Fibroblast of upper back skin (primary cell): Measurements from ENCODE around the gene PNPLA8.
"Not testable (repeated sequence)": the region's sequence is repeated elsewhere in the genome, so short reads cannot be mapped to it uniquely, and the experiment has no call there.

Experiments used
- DNase-seq: peaks from one replicate; pipeline ENCODE4 v3.0.0-alpha.2; 2013

Gene PNPLA8, protein sequence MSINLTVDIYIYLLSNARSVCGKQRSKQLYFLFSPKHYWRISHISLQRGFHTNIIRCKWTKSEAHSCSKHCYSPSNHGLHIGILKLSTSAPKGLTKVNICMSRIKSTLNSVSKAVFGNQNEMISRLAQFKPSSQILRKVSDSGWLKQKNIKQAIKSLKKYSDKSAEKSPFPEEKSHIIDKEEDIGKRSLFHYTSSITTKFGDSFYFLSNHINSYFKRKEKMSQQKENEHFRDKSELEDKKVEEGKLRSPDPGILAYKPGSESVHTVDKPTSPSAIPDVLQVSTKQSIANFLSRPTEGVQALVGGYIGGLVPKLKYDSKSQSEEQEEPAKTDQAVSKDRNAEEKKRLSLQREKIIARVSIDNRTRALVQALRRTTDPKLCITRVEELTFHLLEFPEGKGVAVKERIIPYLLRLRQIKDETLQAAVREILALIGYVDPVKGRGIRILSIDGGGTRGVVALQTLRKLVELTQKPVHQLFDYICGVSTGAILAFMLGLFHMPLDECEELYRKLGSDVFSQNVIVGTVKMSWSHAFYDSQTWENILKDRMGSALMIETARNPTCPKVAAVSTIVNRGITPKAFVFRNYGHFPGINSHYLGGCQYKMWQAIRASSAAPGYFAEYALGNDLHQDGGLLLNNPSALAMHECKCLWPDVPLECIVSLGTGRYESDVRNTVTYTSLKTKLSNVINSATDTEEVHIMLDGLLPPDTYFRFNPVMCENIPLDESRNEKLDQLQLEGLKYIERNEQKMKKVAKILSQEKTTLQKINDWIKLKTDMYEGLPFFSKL

DNA sequence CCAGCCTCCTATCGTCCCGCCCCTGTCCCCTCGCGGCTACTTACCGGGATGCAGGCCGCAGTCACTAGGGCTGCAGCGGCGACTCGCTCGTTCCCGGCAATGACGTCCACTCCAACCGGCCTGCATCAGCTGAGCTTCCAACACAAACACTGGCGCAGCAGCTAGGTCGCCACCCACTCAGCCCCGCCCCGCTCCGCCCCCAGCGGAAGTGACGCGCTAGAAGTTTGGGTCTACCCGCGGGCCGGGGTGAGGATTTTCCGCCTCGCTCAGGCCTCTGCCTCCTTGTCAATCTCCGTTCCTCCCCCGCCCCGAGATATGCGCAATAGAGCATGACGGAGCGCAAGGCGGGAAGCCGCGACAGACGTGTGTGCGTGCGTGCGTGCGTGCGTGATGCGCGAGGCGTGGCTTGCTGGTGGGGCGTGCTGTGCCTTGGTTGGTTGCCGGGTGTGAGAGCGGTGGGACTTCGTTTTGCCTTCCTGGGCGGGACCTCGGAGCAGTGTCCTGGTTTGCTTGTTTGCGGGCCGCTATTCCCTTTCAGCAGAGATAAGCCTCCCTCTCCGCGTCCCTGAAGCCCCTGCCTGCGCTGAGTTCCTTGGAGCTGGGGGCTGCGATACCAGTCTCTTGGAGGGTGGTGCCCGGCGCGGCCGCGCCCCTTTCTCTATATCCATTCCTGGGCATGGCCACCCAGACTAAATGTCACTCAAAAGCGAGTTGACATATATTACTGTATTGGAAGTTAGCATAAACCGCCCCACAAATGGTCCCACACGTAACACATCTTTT, at the start of gene PNPLA8:
Gene PNPLA8 (minus strand): TSS at position 151 of the 783 bp plus-strand sequence. CDS start 10,644 bp downstream, outside the sequence.
- peak; percentile 100 for DNase-seq

DNA sequence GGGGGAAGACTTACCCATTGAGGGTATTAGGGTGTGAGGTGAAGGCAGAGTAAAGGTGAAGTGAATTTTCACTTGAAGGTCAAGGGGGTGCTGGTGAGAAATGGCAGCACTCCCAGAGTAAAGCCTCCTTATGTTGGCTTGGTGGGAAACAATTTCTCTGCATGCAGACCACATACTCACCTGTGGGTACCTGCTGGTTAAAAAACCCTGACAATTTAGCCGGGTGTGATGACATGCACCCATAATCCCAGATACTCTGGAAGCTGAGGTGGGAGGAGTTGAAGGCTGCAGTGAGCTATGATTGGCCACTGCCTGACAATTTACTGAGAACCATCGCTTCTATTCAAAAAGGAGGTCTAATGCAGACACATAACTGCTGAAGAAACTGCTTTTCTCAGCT, 49.2 kb upstream of the PNPLA8 start:
- no peak for DNase-seq

- DNase-seq, result no peak
These were observed 46.5 kb upstream of the PNPLA8 start for GRCh38 chr7:108572480-108572879.

- peak; percentile 28 for DNase-seq
These were observed 44.3 kb upstream of the PNPLA8 start for GRCh38 chr7:108570146-108570755.

- DNase-seq, result peak; percentile 99
These were observed 43.6 kb upstream of the PNPLA8 start, which contains the start of the genes DNAJB9 and THAP5 for GRCh38 chr7:108569381-108570145. Gene DNAJB9, plus strand, starts transcription at chr7:108569874. Its CDS starts 1,853 bp downstream, at chr7:108571727. Gene THAP5, minus strand, starts transcription at chr7:108569706. Its CDS starts 137 bp downstream, at chr7:108569569.

- no peak for DNase-seq
These were observed 43.0 kb upstream of the PNPLA8 start for GRCh38 chr7:108568801-108569380.

DNA sequence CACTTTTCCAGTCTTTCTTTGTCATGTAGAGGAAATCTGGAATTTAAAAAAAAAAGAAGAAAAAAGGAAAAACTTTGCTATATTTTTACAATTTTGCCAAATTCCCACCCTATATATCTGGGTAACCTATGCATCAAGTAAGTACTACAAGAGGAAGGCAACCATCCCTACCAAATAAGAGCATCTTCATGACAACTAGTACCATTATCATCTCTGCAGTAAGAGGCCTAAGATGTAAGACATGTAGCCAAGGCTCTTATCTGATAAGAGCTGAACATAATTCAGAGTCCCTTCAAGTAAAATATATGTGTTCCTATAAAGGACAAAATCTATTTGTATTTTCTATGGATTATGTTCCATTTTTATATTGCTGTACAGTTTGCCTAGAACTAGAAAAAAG, 40.1 kb upstream of the PNPLA8 start:
- DNase-seq, result no peak

GRCh38 chr7:108561047-108561619, 35.2 kb upstream of the PNPLA8 start:
- peak; percentile 27 for DNase-seq

DNA sequence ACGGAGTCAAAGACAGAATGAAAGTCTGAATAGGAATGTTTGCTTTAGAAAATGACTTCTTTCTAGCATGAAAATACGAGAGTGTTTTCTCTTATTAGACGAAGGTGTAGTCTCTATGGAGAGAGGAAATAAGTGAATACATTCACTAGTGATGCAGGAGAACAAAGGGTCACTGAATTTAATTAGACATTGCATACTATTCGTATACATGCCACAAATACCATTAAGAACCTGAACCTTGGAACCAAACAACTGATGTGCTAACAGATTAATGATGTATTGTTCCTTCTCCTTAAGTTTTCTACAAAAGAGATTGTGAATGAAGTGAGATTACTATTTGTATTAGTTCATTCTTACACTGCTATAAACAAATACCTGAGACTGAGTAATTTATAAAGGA, 33.3 kb upstream of the PNPLA8 start:
- DNase-seq, result no peak

DNA sequence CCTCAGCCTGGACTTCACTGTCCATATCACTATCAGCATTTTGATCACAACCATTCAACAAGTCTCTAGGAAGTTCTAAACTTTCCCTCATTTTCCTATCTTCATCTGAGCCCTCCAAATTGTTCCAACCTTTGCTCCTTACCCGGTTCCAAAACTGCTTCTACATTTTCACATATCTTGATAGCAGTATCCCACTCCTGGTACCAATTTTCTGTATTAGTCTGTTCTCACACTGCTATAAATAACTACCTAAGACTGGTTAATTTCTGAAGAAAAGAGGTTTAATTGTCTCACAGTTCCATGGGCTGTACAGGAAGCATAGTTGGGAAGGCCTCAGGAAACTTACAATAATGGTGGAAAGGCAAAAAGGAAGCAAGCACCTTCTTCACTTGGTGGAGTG, 31.7 kb upstream of the PNPLA8 start:
- no peak for DNase-seq

- no peak for DNase-seq
These were observed 31.3 kb upstream of the PNPLA8 start for GRCh38 chr7:108557191-108557590.

- DNase-seq, result not testable (repeated sequence)
These were observed 30.7 kb upstream of the PNPLA8 start for GRCh38 chr7:108556665-108557064.

GRCh38 chr7:108548141-108548896, 22.4 kb upstream of the PNPLA8 start:
- DNase-seq, result not testable (repeated sequence)

- DNase-seq, result no peak
These were observed 15.5 kb upstream of the PNPLA8 start for GRCh38 chr7:108541478-108541877.

GRCh38 chr7:108538685-108539084, 12.8 kb upstream of the PNPLA8 start:
- not testable (repeated sequence) for DNase-seq

DNA sequence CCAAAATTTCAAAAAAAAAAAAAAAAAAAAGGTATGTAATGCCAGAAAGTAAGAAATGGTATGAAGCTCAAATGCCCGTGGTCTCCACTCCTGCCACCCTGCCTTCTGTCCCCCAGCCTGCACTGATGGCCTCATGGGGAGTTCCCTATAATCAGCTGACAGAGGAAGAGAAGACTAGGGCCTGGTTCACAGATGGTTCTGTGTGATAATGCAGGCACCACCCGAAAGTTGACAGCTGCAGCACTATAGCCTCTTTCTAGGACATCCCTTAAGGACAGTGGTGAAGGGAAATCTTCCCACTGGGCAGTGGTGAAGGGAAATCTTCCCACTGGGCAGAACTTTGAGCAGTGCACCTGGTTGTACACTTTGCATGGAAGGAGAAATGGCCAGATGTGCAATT, 12.3 kb upstream of the PNPLA8 start:
- DNase-seq, result not testable (repeated sequence)

GRCh38 chr7:108537229-108537628, 11.3 kb upstream of the PNPLA8 start:
- no peak for DNase-seq

DNA sequence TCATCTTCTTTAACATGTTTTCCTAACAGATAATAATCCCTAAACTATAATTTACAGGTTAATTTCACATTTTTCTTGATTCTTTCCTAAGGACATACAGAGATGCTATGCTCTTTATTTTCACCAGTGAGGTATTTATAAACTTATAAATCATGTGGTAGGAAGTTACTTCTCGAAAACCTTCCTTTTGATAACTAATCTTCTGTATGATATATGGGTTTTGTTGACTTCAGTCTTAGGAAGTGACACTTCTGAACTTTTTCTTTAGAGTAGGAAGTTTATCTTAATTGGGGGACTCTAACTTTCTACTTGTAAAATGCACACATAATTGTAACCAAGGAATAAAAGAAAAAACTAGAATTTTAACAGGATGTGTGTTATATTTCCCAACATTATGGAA, 9.8 kb upstream of the PNPLA8 start:
- DNase-seq, result no peak

DNA sequence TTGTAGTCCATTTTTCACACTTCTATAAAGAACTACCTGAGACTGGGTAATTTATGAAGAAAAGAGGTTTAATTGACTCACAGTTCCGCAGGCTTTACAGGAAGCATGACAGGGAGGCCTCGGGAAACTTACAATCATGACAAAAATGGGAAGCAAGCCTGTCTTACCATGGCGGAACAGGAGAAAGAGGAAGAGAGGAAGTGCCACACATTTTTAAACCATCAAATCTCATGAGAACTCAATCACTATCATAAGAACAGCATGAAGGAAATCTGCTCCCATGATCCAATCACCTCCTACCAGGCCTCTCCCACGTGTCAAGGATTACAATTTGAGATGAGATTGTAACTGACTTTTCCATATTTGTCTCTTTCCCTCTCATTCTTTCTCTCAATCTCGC, 9.3 kb upstream of the PNPLA8 start:
- no peak for DNase-seq

DNA sequence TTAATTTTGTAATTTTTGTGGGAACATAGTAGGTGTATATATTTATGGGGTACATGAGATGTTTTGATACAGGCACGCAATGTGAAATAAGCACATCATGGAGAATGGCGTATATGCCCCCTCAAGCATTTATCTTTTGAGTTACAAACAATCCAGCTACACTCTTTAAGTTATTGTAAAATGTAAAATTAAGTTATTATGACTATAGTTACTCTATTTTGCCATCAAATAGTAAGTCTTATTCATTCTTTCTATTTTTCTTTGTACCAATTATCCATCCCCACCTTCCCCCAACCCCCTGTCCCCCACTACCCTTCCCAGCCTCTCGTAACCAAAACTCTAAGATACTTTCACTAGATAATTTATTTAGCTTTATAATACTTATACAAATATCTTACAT, 7.8 kb upstream of the PNPLA8 start:
- DNase-seq, result no peak
